HepG2 (cell line): ENCODE measurements around the gene UNG. TPM values are rescaled to one million over a fixed set of nuclear protein-coding genes. Genes with fewer than 3 reads are reported as not detected.

ENCODE experiments used
- ARHGAP35 ChIP-seq: sonication (generic); formaldehyde crosslinking; IDR thresholded peaks from 2 replicates; pipeline ENCODE4 v1.9.0; 2022; ENCODE audit warnings: mild to moderate bottlenecking, inconsistent platforms, moderate library complexity, missing genetic modification reagents, borderline replicate concordance
- ATF4 ChIP-seq, 2 experiments: fragments of 450-650 bp in 1 of 2; sonication (generic) in 1 of 2; formaldehyde crosslinking; IDR thresholded peaks; 2 replicates each; pipeline versions ENCODE4 v1.5.0 to v1.8.0; 2020 to 2022; ENCODE audit warnings: mild to moderate bottlenecking in 1 of 2, missing genetic modification reagents in 1 of 2
- CBX5 ChIP-seq: sonication (generic); formaldehyde crosslinking; IDR thresholded peaks from 2 replicates; pipeline ENCODE4 v1.4.0; 2020; ENCODE audit warnings: missing genetic modification reagents, borderline replicate concordance
- ELF4 ChIP-seq: sonication (generic); formaldehyde crosslinking; IDR thresholded peaks from 2 replicates; pipeline ENCODE4 v1.5.0; 2020; ENCODE audit warnings: missing genetic modification reagents, mild to moderate bottlenecking, moderate library complexity, borderline replicate concordance
- ESRRA ChIP-seq: sonication (generic); formaldehyde crosslinking; IDR thresholded peaks from 2 replicates; pipeline ENCODE4 v1.5.1; 2020; ENCODE audit warnings: mild to moderate bottlenecking, low read depth, missing genetic modification reagents
- GFI1 ChIP-seq: sonication (generic); formaldehyde crosslinking; IDR thresholded peaks from 2 replicates; pipeline ENCODE4 v1.5.0; 2020; ENCODE audit warnings: missing genetic modification reagents, mild to moderate bottlenecking, borderline replicate concordance
- HMGA1 ChIP-seq: sonication (generic); formaldehyde crosslinking; conservative IDR thresholded peaks from 2 replicates; pipeline ENCODE4 v1.4.0; 2020; ENCODE audit warnings: missing genetic modification reagents
- HNRNPK ChIP-seq: fragments of 200-400 bp; formaldehyde crosslinking; IDR thresholded peaks from 2 replicates; pipeline ENCODE4 v1.6.1; 2018; ENCODE audit warnings: low read length, low read depth, moderate library complexity, mild to moderate bottlenecking; ENCODE audit not compliant: poor library complexity, severe bottlenecking
- LCORL ChIP-seq, 2 experiments: fragments of 450-650 bp in 1 of 2; sonication (generic) in 1 of 2; formaldehyde crosslinking in 1 of 2; IDR thresholded peaks; 2 replicates each; pipeline versions ENCODE4 v1.5.0 to v1.6.1; 2017 to 2020; ENCODE audit warnings: antibody characterized with exemption in 1 of 2, missing genetic modification reagents in 1 of 2
- ONECUT2 ChIP-seq: sonication (generic); formaldehyde crosslinking; IDR thresholded peaks from 2 replicates; pipeline ENCODE4 v1.4.0; 2020; ENCODE audit warnings: missing genetic modification reagents
- POLR2A ChIP-seq, 2 experiments: IDR thresholded peaks; 2 replicates each; pipeline ENCODE4 v1.6.1; 2011; ENCODE audit warnings: low read depth in 2 of 2, low read length in 2 of 2, mild to moderate bottlenecking in 1 of 2, moderate library complexity in 1 of 2; ENCODE audit not compliant: insufficient read depth in 1 of 2
- POLR2G ChIP-seq: fragments of 200-400 bp; formaldehyde crosslinking; IDR thresholded peaks from 2 replicates; pipeline ENCODE4 v1.6.1; 2018; ENCODE audit warnings: mild to moderate bottlenecking, low read depth, low read length, moderate library complexity
- REXO4 ChIP-seq: sonication (generic); formaldehyde crosslinking; IDR thresholded peaks from 2 replicates; pipeline ENCODE4 v1.8.0; 2022; ENCODE audit warnings: missing genetic modification reagents, mild to moderate bottlenecking, borderline replicate concordance
- SPEN ChIP-seq: sonication (generic); formaldehyde crosslinking; IDR thresholded peaks from 2 replicates; pipeline ENCODE4 v1.5.1; 2020; ENCODE audit warnings: low read depth, mild to moderate bottlenecking, missing genetic modification reagents
- ZBTB14 ChIP-seq: sonication (generic); formaldehyde crosslinking; IDR thresholded peaks from 2 replicates; pipeline ENCODE4 v1.4.0; 2020; ENCODE audit warnings: missing genetic modification reagents
- ZBTB8A ChIP-seq: sonication (generic); formaldehyde crosslinking; IDR thresholded peaks from 2 replicates; pipeline ENCODE4 v1.4.0; 2020; ENCODE audit warnings: mild to moderate bottlenecking, low read depth, missing genetic modification reagents, borderline replicate concordance
- ZHX1 ChIP-seq: sonication (generic); formaldehyde crosslinking; IDR thresholded peaks from 2 replicates; pipeline ENCODE4 v1.8.1; 2022; ENCODE audit warnings: low read depth, mild to moderate bottlenecking, missing genetic modification reagents
- ZKSCAN1 ChIP-seq: fragments of 150-350 bp; IDR thresholded peaks from 2 replicates; pipeline ENCODE4 v1.6.1; 2014; ENCODE audit warnings: low read length
- ZNF296 ChIP-seq: sonication (generic); formaldehyde crosslinking; conservative IDR thresholded peaks from 2 replicates; pipeline ENCODE4 v1.5.0; 2020; ENCODE audit warnings: mild to moderate bottlenecking, missing genetic modification reagents
- ZNF331 ChIP-seq: sonication (generic); formaldehyde crosslinking; IDR thresholded peaks from 2 replicates; pipeline ENCODE4 v1.4.0; 2020; ENCODE audit warnings: missing genetic modification reagents
- ZNF512B ChIP-seq: sonication (generic); formaldehyde crosslinking; IDR thresholded peaks from 2 replicates; pipeline ENCODE4 v1.5.1; 2020; ENCODE audit warnings: missing genetic modification reagents, mild to moderate bottlenecking, borderline replicate concordance
- ZZZ3 ChIP-seq: sonication (generic); formaldehyde crosslinking; IDR thresholded peaks from 2 replicates; pipeline ENCODE4 v1.4.0; 2020; ENCODE audit warnings: missing genetic modification reagents, mild to moderate bottlenecking, borderline replicate concordance
- polyA plus RNA-seq, 8 experiments: library from polyadenylated mRNA; depleted of rRNA in 3 of 8; stranded (reverse) in 7 of 8; unstranded in 1 of 8; fragments of >200 nt; fragmentation: Illumina TruSeq in 4 of 8; extraction: Trizol in 4 of 8; gene quantifications; 2 replicates each; pipeline versions ENCODE4 v1.2.1 to v1.2.3, GENCODE V29; 2011 to 2016; ENCODE audit warnings: low read depth in 4 of 8, missing spikeins in 1 of 8, mixed read lengths in 1 of 8; ENCODE audit not compliant: insufficient read depth in 1 of 8
- total RNA-seq, 5 experiments: library from RNA; depleted of rRNA; stranded (reverse); fragments of >200 nt; fragmentation: Illumina TruSeq; extraction: Trizol; gene quantifications; 2 replicates each; pipeline ENCODE4 v1.2.3, GENCODE V29; 2016; ENCODE audit warnings: low read depth in 1 of 5

The UNG gene
- total and polyA plus RNA-seq, 2 of the 13 experiments (the other 11 are each of a cell fraction or from before 2014, with no cell fraction given): 23.3 to 114 TPM

- TF ChIP-seq GFI1 (CRISPR knock-in tag): no peak
- peak; percentile 47; the same call in 1 of the 2 replicates for TF ChIP-seq CBX5
- TF ChIP-seq POLR2A (IDR thresholded peaks at IDR 0.05; ENCODE audit: insufficient read depth in 1 of 2, low read depth in 2 of 2, low read length in 2 of 2): peak; percentile 53 to 83; a peak in 3 of 4 replicates
- peak; percentile 98 for TF ChIP-seq ESRRA (CRISPR knock-in tag)
- no peak for TF ChIP-seq HNRNPK
- TF ChIP-seq ZNF331 (CRISPR knock-in tag): peak; percentile 52; the same call in 1 of the 2 replicates
- peak; percentile 71; the same call in 1 of the 2 replicates for TF ChIP-seq SPEN (CRISPR knock-in tag)
- no peak for TF ChIP-seq ZBTB14 (CRISPR knock-in tag)
- TF ChIP-seq REXO4 (CRISPR knock-in tag): no peak
- TF ChIP-seq ZNF512B (CRISPR knock-in tag): no peak
- TF ChIP-seq ZZZ3 (CRISPR knock-in tag): 0 out of 2 replicates have a peak, but pooled peaks have one; percentile 34
- TF ChIP-seq ZNF296 (CRISPR knock-in tag): no peak
- TF ChIP-seq ARHGAP35 (CRISPR knock-in tag): peak; percentile 82; the same call in 1 of the 2 replicates
- no peak for TF ChIP-seq HMGA1
- no peak for TF ChIP-seq ONECUT2 (CRISPR knock-in tag)
- TF ChIP-seq ZBTB8A (CRISPR knock-in tag): no peak
- no peak for TF ChIP-seq ZKSCAN1
- peak; percentile 74 for TF ChIP-seq POLR2G
- peak; percentile 83; the same call in 1 of the 2 replicates for TF ChIP-seq ZHX1 (CRISPR knock-in tag)
- no peak for TF ChIP-seq ELF4 (CRISPR knock-in tag)
- no peak for TF ChIP-seq ATF4 (CRISPR knock-in tag; IDR thresholded peaks at IDR 0.05)
- TF ChIP-seq LCORL (IDR thresholded peaks at IDR 0.05): no peak
- TF ChIP-seq LCORL (CRISPR knock-in tag; IDR thresholded peaks at IDR 0.05): 0 out of 2 replicates have a peak, but pooled peaks have one; percentile 39
Observed at GRCh38 chr12:109110988-109111495, 13.6 kb downstream of the UNG start (continued).
